Liver (tissue), 9 donors: Measurements from ENCODE around the gene SLC4A3. TPM values are rescaled to one million over a fixed set of nuclear protein-coding genes. Genes with fewer than 3 reads are reported as not detected.

Source experiments
- DNase-seq: peaks from one replicate; pipeline ENCODE4 v3.0.0-alpha.2; 2017; ENCODE audit warnings: low spot score
- H3K27ac ChIP-seq, 2 donors: one replicate each; pipeline ENCODE4 v1.7.0; 2013; ENCODE audit warnings: inconsistent platforms in 2 of 2, low read length in 2 of 2, control low read depth in 1 of 2, low read depth in 1 of 2, mild to moderate bottlenecking in 1 of 2
- H3K27me3 ChIP-seq, 4 donors: one replicate each; pipeline versions ENCODE4 v1.6.1 to v1.7.0; 2013; ENCODE audit warnings: low read length in 3 of 4, inconsistent platforms in 1 of 4, mild to moderate bottlenecking in 1 of 4, moderate library complexity in 1 of 4; ENCODE audit not compliant: control insufficient read depth in 4 of 4, insufficient read depth in 4 of 4
- H3K36me3 ChIP-seq, 4 donors: one replicate each; pipeline versions ENCODE4 v1.6.1 to v1.7.0; 2013; ENCODE audit warnings: low read length in 3 of 4, mild to moderate bottlenecking in 3 of 4, low read depth in 1 of 4, moderate library complexity in 1 of 4; ENCODE audit not compliant: control insufficient read depth in 4 of 4, insufficient read depth in 3 of 4
- H3K4me1 ChIP-seq, 4 donors: one replicate each; pipeline versions ENCODE4 v1.6.1 to v1.7.0; 2013; ENCODE audit warnings: low read length in 3 of 4, mild to moderate bottlenecking in 3 of 4, moderate library complexity in 1 of 4; ENCODE audit not compliant: control insufficient read depth in 4 of 4, insufficient read depth in 4 of 4
- H3K4me3 ChIP-seq, 3 donors: one replicate each; pipeline versions ENCODE4 v1.6.1 to v1.7.0; 2013; ENCODE audit warnings: low read length in 3 of 3, control low read depth in 1 of 3, low read depth in 1 of 3, mild to moderate bottlenecking in 1 of 3
- H3K9ac ChIP-seq, 2 donors: one replicate each; pipeline ENCODE4 v1.7.0; 2013; ENCODE audit warnings: low read length in 2 of 2, mild to moderate bottlenecking in 2 of 2, moderate library complexity in 2 of 2, control low read depth in 1 of 2, low read depth in 1 of 2
- H3K9me3 ChIP-seq, 4 donors: one replicate each; pipeline versions ENCODE4 v1.6.1 to v1.7.0; 2013; ENCODE audit warnings: low read length in 3 of 4; ENCODE audit not compliant: control insufficient read depth in 4 of 4
- CTCF ChIP-seq: fragments of 150-350 bp; IDR thresholded peaks from 2 replicates; pipeline ENCODE4 v1.5.1; 2017; ENCODE audit warnings: improper control_type of control experiment, low read depth, low read length; ENCODE audit not compliant: missing input control
- EGR1 ChIP-seq, 2 donors: IDR thresholded peaks; 2 replicates each; pipeline ENCODE4 v1.6.1; 2016 to 2018; ENCODE audit warnings: antibody characterized with exemption in 2 of 2, low read depth in 2 of 2
- FOXA1 ChIP-seq: IDR thresholded peaks from 2 replicates; pipeline ENCODE4 v1.6.1; 2016; ENCODE audit warnings: antibody characterized with exemption
- FOXA2 ChIP-seq: IDR thresholded peaks from 2 replicates; pipeline ENCODE4 v1.6.1; 2016; ENCODE audit warnings: antibody characterized with exemption
- GABPA ChIP-seq, 2 donors: IDR thresholded peaks in 1 of 2; conservative IDR thresholded peaks in 1 of 2; 2 replicates each; pipeline ENCODE4 v1.6.1; 2016; ENCODE audit warnings: antibody characterized with exemption in 2 of 2, mild to moderate bottlenecking in 1 of 2, moderate library complexity in 1 of 2
- HNF4A ChIP-seq, 2 donors: conservative IDR thresholded peaks; 2 replicates each; pipeline ENCODE4 v1.6.1; 2016; ENCODE audit warnings: antibody characterized with exemption in 2 of 2, mild to moderate bottlenecking in 2 of 2
- HNF4G ChIP-seq: IDR thresholded peaks from 2 replicates; pipeline ENCODE4 v1.6.1; 2016; ENCODE audit warnings: antibody characterized with exemption
- NR2F2 ChIP-seq: IDR thresholded peaks from 2 replicates; pipeline ENCODE4 v1.6.1; 2016; ENCODE audit warnings: antibody characterized with exemption
- RAD21 ChIP-seq, 2 donors: IDR thresholded peaks; 2 replicates each; pipeline ENCODE4 v1.6.1; 2016; ENCODE audit warnings: antibody characterized with exemption in 2 of 2, mild to moderate bottlenecking in 2 of 2
- REST ChIP-seq: IDR thresholded peaks from 2 replicates; pipeline ENCODE4 v1.6.1; 2016; ENCODE audit warnings: antibody characterized with exemption, mild to moderate bottlenecking
- RXRA ChIP-seq, 2 donors: IDR thresholded peaks; 2 replicates each; pipeline ENCODE4 v1.6.1; 2017 to 2018; ENCODE audit warnings: antibody characterized with exemption in 2 of 2, mild to moderate bottlenecking in 1 of 2
- SP1 ChIP-seq: IDR thresholded peaks from 2 replicates; pipeline ENCODE4 v1.6.1; 2018; ENCODE audit warnings: antibody characterized with exemption, mild to moderate bottlenecking
- TAF1 ChIP-seq: conservative IDR thresholded peaks from 2 replicates; pipeline ENCODE4 v1.6.1; 2016; ENCODE audit warnings: antibody characterized with exemption, mild to moderate bottlenecking
- YY1 ChIP-seq: IDR thresholded peaks from 2 replicates; pipeline ENCODE4 v1.6.1; 2016; ENCODE audit warnings: antibody characterized with exemption, mild to moderate bottlenecking
- WGBS: extraction: QIAGEN DNeasy Blood & Tissue Kit; methylation state at CpG from one replicate; pipeline ENCODE4 v1.1.7; 2013; 5-methylcytosine and 5-hydroxymethylcytosine counted together
- polyA plus RNA-seq, 2 donors: library from polyadenylated mRNA; stranded (reverse) in 1 of 2; unstranded in 1 of 2; fragments of 200-250 nt in 1 of 2; fragments of >200 nt in 1 of 2; fragmentation: Nextera tagmentation in 1 of 2; extraction: Ambion mirVana in 1 of 2; gene quantifications; one replicate each; pipeline versions ENCODE4 v1.2.1 to v1.2.3, GENCODE V29; 2013 to 2015
- total RNA-seq, 2 donors: library from RNA; depleted of rRNA; stranded (reverse); fragments of >200 nt; gene quantifications; one replicate each; pipeline ENCODE4 v1.2.3, GENCODE V29; 2014
- TF ChIP-seq, protein P1 (sequence below): IDR thresholded peaks from 2 replicates; pipeline ENCODE4 v1.6.1; 2016; ENCODE audit warnings: antibody characterized with exemption
- TF ChIP-seq, protein P2 (sequence below): IDR thresholded peaks from 2 replicates; pipeline ENCODE4 v1.6.1; 2016; ENCODE audit warnings: antibody characterized with exemption
- donor health status: healthy.
- donor health status: healthy.
- donor health status: healthy.
- donor health status: healthy.
- donor health status: healthy.

SLC4A3 gene
- total and polyA plus RNA-seq, 4 donors, result 0.08 to 0.19 (median 0.08) TPM

GRCh38 chr2:219689676-219690628 lies 62.5 kb downstream of the SLC4A3 start:
- TF ChIP-seq RAD21 (IDR thresholded peaks at IDR 0.05), result peak; percentile 77 to 79
- no peak for TF ChIP-seq SP1
- no peak for TF ChIP-seq FOXA2
- TF ChIP-seq FOXA1, result no peak
- no peak for TF ChIP-seq HNF4A (conservative IDR thresholded peaks at IDR 0.05)
- TF ChIP-seq HNF4G, result no peak
- no peak for TF ChIP-seq GABPA (IDR thresholded peaks at IDR 0.05 in 1 of 2, conservative IDR thresholded peaks at IDR 0.05 in 1 of 2)
- no peak for TF ChIP-seq RXRA (IDR thresholded peaks at IDR 0.05)
- TF ChIP-seq CTCF, result peak; percentile 67
- TF ChIP-seq NR2F2, result no peak
- TF ChIP-seq REST, result no peak
- TF ChIP-seq, protein P1, sequence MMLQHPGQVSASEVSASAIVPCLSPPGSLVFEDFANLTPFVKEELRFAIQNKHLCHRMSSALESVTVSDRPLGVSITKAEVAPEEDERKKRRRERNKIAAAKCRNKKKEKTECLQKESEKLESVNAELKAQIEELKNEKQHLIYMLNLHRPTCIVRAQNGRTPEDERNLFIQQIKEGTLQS, result no peak
- WGBS, result 48% methylated on average over 17 of the region's 17 CpGs
- H3K36me3 ChIP-seq, result no peaks in the 10 kb centered on the region
- H3K27ac ChIP-seq, result no peak overlapping the region
- H3K27me3 ChIP-seq, result peaks cover 0 to 2% (median 0%) of the 10 kb centered on the region in 4 donors
- H3K4me3 ChIP-seq, result no peak overlapping the region
- H3K9me3 ChIP-seq, result no peaks in the 10 kb centered on the region
- H3K4me1 ChIP-seq, result peaks cover 0 to 3% (median 0%) of the 10 kb centered on the region in 4 donors
- no peak for DNase-seq
- H3K9ac ChIP-seq, result no peak overlapping the region

GRCh38 chr2:219691571-219691970 lies 64.1 kb downstream of the SLC4A3 start:
- Histone ChIP-seq H3K4me3 (no peak overlapping the region), H3K9me3 (no peaks in the 10 kb centered on the region), H3K27ac (no peak overlapping the region), H3K9ac (no peak overlapping the region), H3K36me3 (no peaks in the 10 kb centered on the region), H3K27me3 (no peaks in the 10 kb centered on the region), H3K4me1 (no peaks in the 10 kb centered on the region)
- DNase-seq, result no peak
- 78% methylated on average over 10 of the region's 10 CpGs for WGBS
- TF ChIP-seq TAF1, result no peak
- TF ChIP-seq GABPA (IDR thresholded peaks at IDR 0.05 in 1 of 2, conservative IDR thresholded peaks at IDR 0.05 in 1 of 2), result no peak
- TF ChIP-seq EGR1 (IDR thresholded peaks at IDR 0.05; ENCODE audit: low read depth in 2 of 2), result no peak
- TF ChIP-seq, protein P2, sequence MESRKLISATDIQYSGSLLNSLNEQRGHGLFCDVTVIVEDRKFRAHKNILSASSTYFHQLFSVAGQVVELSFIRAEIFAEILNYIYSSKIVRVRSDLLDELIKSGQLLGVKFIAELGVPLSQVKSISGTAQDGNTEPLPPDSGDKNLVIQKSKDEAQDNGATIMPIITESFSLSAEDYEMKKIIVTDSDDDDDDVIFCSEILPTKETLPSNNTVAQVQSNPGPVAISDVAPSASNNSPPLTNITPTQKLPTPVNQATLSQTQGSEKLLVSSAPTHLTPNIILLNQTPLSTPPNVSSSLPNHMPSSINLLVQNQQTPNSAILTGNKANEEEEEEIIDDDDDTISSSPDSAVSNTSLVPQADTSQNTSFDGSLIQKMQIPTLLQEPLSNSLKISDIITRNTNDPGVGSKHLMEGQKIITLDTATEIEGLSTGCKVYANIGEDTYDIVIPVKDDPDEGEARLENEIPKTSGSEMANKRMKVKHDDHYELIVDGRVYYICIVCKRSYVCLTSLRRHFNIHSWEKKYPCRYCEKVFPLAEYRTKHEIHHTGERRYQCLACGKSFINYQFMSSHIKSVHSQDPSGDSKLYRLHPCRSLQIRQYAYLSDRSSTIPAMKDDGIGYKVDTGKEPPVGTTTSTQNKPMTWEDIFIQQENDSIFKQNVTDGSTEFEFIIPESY, result no peak
- no peak for TF ChIP-seq CTCF
- TF ChIP-seq RAD21 (IDR thresholded peaks at IDR 0.05), result no peak
- TF ChIP-seq NR2F2, result no peak
- no peak for TF ChIP-seq SP1
- no peak for TF ChIP-seq RXRA (IDR thresholded peaks at IDR 0.05)
- no peak for TF ChIP-seq HNF4G
- TF ChIP-seq YY1, result no peak
- TF ChIP-seq, protein P1, result no peak
